Left ventricle myocardium inferior (tissue), 1 donor: ENCODE results near the gene TMEM132A. TPM values are rescaled to one million over a fixed set of nuclear protein-coding genes. Genes with fewer than 3 reads are reported as not detected.
A peak's percentile ranks its signal among the peaks of the same experiment; 100 is the strongest.

Experiments used
- DNase-seq: peaks from one replicate; pipeline ENCODE4 v3.0.0-alpha.2; 2020
- H3K27ac ChIP-seq: fragments of 200-600 bp; replicated peaks from 2 replicates; pipeline ENCODE4 v1.8.0; 2021
- H3K27me3 ChIP-seq: fragments of 200-600 bp; 2 replicates; pipeline ENCODE4 v1.8.0; 2021; ENCODE audit warnings: low read depth
- H3K36me3 ChIP-seq: fragments of 200-600 bp; 2 replicates; pipeline ENCODE4 v1.8.0; 2021
- H3K4me1 ChIP-seq: fragments of 200-600 bp; 2 replicates; pipeline ENCODE4 v1.8.0; 2021
- H3K4me3 ChIP-seq: fragments of 200-600 bp; 2 replicates; pipeline ENCODE4 v1.8.0; 2021; ENCODE audit warnings: mild to moderate bottlenecking, moderate library complexity
- H3K9me3 ChIP-seq: fragments of 200-600 bp; replicated peaks from 2 replicates; pipeline ENCODE4 v1.8.0; 2021
- CTCF ChIP-seq: fragments of 200-600 bp; IDR thresholded peaks from 2 replicates; pipeline ENCODE4 v1.8.0; 2021; ENCODE audit warnings: antibody characterized with exemption, mild to moderate bottlenecking, borderline replicate concordance
- intact Hi-C: fragments of 100-400 bp; cut with micrococcal nuclease; formaldehyde crosslinking; loops from one replicate; pipeline ENCODE4 v1.11.0; 2022
- long read RNA-seq: library from polyadenylated mRNA; unstranded; transcript quantifications from one replicate; pipeline ENCODE4 v2.0.0, GENCODE V29; 2021
- total RNA-seq: library from RNA; stranded (reverse); fragmentation: NEBNext Ultra II Directional; extraction: Animal tissue kit (Norgen Biotek cat#: 25700); gene quantifications from one replicate; pipeline ENCODE4 v1.2.1, GENCODE V29; 2021
- donor health status: DM: no; HTN: yes; CAD: no; lungs with severe emphysema.

TMEM132A gene
- total RNA-seq = 6.4 TPM
- long read RNA-seq, partial matches to known transcripts = 12 of 15 reads
- long read RNA-seq, other reads (novel, unspliced or antisense) = 1 of 15 reads

- peak; percentile 74 for DNase-seq
- no peak for TF ChIP-seq CTCF
- peaks cover 28% of the 10 kb centered on the region for H3K27me3 ChIP-seq
- H3K4me3 ChIP-seq = peak within 1 kb of the TSS; percentile 78
- peak within 1 kb of the TSS; percentile 54 for H3K27ac ChIP-seq
- peaks cover 39% of the 10 kb centered on the region for H3K36me3 ChIP-seq
- H3K9me3 ChIP-seq = no peaks in the 10 kb centered on the region
- intact Hi-C loops = no loop called here
- H3K4me1 ChIP-seq = peaks cover 35% of the 10 kb centered on the region
These were observed at the start of gene TMEM132A for GRCh38 chr11:60924110-60924905. Gene TMEM132A (plus strand): TSS chr11:60924460. CDS start chr11:60924634, 174 bp downstream.

GRCh38 chr11:60875366-60876167 is 48.7 kb upstream of the TMEM132A start:
- peak overlapping the region; percentile 84 for H3K27ac ChIP-seq
- intact Hi-C loops = no loop called here
- peaks cover 71% of the 10 kb centered on the region for H3K4me1 ChIP-seq
- no peaks in the 10 kb centered on the region for H3K9me3 ChIP-seq
- H3K4me3 ChIP-seq = no peak overlapping the region
- no peak for TF ChIP-seq CTCF
- no peak for DNase-seq
- no peaks in the 10 kb centered on the region for H3K27me3 ChIP-seq
- H3K36me3 ChIP-seq = peaks cover 8% of the 10 kb centered on the region

GRCh38 chr11:60876168-60876485 is 48.1 kb upstream of the TMEM132A start:
- H3K4me3 ChIP-seq = no peak overlapping the region
- no peaks in the 10 kb centered on the region for H3K27me3 ChIP-seq
- peaks cover 65% of the 10 kb centered on the region for H3K4me1 ChIP-seq
- H3K27ac ChIP-seq = peak overlapping the region; percentile 84
- no peaks in the 10 kb centered on the region for H3K9me3 ChIP-seq
- TF ChIP-seq CTCF = no peak
- intact Hi-C loops = no loop called here
- DNase-seq = no peak
- peaks cover 13% of the 10 kb centered on the region for H3K36me3 ChIP-seq

- H3K4me3 ChIP-seq = no peak overlapping the region
- H3K27ac ChIP-seq = peak overlapping the region; percentile 84
- no peak for TF ChIP-seq CTCF
- H3K27me3 ChIP-seq = no peaks in the 10 kb centered on the region
- intact Hi-C loops = no loop called here
- H3K36me3 ChIP-seq = peaks cover 20% of the 10 kb centered on the region
- no peak for DNase-seq
- no peaks in the 10 kb centered on the region for H3K9me3 ChIP-seq
- H3K4me1 ChIP-seq = peaks cover 42% of the 10 kb centered on the region
These were observed 45.8 kb upstream of the TMEM132A start for GRCh38 chr11:60878245-60879101.

- intact Hi-C loops = no loop called here
- H3K27me3 ChIP-seq = no peaks in the 10 kb centered on the region
- no peaks in the 10 kb centered on the region for H3K9me3 ChIP-seq
- peak overlapping the region; percentile 84 for H3K27ac ChIP-seq
- peaks cover 35% of the 10 kb centered on the region for H3K4me1 ChIP-seq
- TF ChIP-seq CTCF = no peak
- no peak for DNase-seq
- H3K4me3 ChIP-seq = no peak overlapping the region
- H3K36me3 ChIP-seq = peaks cover 20% of the 10 kb centered on the region
These were observed 45.2 kb upstream of the TMEM132A start for GRCh38 chr11:60879104-60879503.
